SH-SY5Y (cell line): Measurements from ENCODE around the gene TMEM190.

Experiments
- GATA2 ChIP-seq: IDR thresholded peaks from 2 replicates; pipeline ENCODE4 v1.6.1; 2011; ENCODE audit warnings: mild to moderate bottlenecking, low read depth, low read length
- GATA3 ChIP-seq: IDR thresholded peaks from 2 replicates; pipeline ENCODE4 v1.6.1; 2011; ENCODE audit warnings: low read depth, mild to moderate bottlenecking, low read length, moderate library complexity

DNA sequence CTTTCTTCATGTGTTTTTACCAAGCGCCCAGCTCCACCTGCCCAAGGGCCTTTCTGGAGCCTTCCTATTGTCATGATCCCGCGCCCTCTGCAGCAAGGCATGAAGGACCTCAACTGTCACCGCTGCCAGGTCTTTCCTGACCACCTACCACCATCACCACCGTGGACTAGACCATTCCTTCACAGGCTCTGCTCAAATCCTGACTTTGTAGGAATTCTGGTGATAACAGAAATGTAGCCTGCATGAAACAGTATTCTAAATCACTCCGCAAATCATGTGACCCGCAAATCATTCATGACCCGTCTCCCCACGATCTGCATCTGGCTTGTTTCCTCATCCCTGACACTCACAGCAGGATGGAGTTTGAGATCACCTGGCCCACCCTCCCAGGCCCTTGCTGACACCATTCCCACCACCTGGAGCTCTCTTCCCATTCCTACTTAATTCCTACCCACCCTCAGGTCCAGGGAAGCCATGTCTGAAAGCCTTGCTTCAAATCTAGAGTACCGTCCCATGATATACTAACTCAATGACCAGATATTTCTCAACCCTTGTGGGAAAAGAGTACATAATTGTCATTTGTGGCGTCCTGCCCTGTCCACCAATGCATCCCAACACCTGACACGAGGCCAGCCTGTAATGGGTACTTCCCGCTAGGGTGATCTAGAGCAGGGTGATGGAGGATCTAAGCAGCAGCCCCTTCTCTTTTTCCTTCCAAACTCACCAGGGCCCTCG is 29.6 kb downstream of the TMEM190 start:
- TF ChIP-seq GATA3 (no peak), GATA2 (no peak)
